HTR-8/SVneo (cell line): ENCODE measurements around the gene C16orf87.
A peak's percentile ranks its signal among the peaks of the same experiment; 100 is the strongest.
"Not testable (repeated sequence)": the region's sequence is repeated elsewhere in the genome, so short reads cannot be mapped to it uniquely, and the experiment has no call there.

ENCODE experiments used
- DNase-seq: peaks from one replicate; pipeline ENCODE4 v3.0.0; 2011; ENCODE audit warnings: low spot score, mixed read lengths; ENCODE audit not compliant: insufficient read length
- FAIRE-seq: peaks from 2 replicates; lab custom pipeline; 2011; peaks lifted over from hg19 to GRCh38; lab: Jason Lieb, UNC

C16orf87 gene

DNA sequence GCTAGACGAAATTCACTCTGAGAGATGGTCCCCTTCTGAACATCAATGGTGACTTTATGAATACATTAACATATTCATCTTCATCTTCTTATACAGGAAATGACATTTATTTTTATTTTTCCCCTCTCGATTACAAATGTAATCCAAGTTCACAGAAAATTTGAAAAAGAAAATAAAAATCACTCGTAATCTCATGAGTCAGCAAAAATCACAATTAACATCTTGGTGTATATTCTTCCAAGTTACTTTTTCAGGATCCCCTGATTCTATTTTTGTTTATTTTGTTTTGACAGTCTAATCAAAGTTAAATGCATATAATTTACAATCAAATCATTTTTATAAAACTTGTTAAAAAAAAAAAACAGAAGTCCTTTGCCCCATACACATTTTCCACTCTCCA lies 27.6 kb downstream of the C16orf87 start:
- FAIRE-seq, result no peak

DNA sequence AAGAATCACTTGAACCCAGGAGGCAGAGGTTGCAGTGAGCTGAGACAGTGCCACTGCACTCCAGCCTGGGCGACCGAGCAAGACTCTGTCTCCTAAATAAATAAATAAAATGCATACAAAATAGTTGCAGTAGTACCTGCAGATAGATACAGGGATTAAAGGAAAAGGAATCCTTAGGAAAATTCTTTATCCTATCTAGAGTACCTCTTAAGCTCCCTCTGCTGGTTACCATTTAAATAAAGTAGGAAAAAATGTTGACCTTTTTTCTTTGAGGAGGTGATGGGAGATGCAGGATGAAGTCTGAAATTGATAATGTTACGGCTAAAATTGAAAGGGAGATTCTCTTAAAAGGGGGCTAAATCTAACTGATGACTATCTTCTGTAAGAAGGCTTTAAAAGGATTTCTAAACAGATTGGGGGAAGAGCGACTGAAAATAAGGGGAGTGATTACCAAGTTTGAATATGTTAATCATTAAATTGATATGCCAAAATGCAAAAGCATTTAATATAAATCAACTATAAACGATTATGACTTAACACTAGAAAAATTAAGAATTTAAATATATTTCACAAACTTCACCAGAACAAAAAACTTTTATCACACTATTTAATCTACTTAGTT lies 29.4 kb downstream of the C16orf87 start:
- no peak for FAIRE-seq
- peak; percentile 27 for DNase-seq

More for the DNA sequence above, 27.6 kb downstream of the C16orf87 start:
- DNase-seq, result no peak

DNA sequence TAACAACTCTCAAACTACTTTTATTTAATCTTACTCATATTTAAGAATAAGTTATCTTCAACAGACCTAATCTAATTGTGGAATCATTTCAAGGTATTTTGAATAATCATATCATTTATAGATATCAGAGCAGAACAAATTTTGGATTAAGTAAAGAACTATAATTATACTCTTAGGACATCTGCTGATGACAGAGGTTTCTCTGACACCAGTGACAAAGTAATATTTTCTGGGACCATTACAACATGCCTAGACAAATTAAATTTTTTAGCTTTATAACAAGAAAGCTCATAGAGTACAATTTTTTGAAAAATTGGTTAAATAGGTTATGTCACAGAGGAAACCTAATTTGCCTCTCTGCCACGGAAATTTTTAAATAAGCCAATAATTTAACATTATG lies 30.5 kb downstream of the C16orf87 start:
- no peak for FAIRE-seq
- DNase-seq, result no peak

DNA sequence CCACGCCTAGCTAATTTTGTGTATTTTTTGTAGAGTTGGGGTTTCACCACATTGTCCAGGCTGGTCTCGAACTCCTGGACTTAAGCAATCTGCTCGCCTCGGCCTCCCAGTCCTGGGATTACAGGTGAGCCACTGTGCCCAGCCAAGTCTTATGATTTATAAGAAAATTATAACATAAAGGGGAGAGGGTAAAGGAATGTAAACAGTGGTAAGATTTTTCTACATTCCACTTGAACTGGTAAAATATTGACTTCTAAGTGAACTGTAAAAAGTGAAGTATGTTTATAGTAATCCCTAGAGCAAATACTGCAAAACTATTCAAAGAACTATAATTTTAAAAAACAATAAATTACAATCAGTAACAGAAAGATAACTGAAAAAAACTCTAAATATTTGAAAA lies 33.5 kb downstream of the C16orf87 start:
- FAIRE-seq, result no peak

DNA sequence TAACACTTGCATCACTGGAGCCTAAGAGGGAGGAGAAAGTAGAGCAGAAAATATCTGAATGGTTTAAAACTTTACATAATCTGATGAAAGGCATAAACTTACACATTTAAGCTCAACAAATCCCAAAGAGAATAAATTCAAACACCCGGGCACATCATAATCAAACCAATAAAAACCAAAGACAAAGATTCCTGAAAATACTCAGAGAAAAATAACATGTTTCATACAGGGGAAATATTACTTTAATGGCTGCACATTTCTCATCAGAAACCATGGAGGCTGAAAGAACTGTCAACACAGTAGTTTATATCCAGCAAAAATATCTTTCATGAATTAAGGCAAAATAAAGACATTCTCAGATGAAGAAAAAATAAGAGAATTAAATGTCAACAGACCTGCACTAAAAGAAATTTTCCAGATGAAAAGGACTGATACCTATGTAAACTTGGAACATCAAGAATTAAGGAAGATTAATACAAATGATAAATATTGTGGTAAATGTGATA lies 34.2 kb downstream of the C16orf87 start:
- FAIRE-seq, result no peak
- DNase-seq, result no peak

More for the DNA sequence above, 33.5 kb downstream of the C16orf87 start:
- DNase-seq, result no peak

DNA sequence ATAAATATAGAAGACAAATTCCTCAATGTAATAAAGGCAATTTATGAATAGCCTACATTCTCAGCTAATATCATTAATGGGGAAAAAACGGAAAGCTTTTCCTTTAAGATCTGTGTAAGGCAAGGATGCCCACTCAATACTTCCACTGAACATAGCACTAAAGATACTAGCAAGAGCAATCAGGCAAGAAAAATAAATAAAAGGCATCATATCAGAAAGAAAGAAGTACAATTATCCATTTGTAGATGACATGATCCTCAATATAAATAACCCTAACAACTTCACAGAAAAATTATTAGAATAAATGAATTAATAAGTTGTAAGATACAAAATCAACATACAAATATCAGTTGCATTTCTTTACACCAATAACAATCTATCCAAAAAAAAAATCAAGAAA lies 37.1 kb downstream of the C16orf87 start:
- no peak for FAIRE-seq
- no peak for DNase-seq

DNA sequence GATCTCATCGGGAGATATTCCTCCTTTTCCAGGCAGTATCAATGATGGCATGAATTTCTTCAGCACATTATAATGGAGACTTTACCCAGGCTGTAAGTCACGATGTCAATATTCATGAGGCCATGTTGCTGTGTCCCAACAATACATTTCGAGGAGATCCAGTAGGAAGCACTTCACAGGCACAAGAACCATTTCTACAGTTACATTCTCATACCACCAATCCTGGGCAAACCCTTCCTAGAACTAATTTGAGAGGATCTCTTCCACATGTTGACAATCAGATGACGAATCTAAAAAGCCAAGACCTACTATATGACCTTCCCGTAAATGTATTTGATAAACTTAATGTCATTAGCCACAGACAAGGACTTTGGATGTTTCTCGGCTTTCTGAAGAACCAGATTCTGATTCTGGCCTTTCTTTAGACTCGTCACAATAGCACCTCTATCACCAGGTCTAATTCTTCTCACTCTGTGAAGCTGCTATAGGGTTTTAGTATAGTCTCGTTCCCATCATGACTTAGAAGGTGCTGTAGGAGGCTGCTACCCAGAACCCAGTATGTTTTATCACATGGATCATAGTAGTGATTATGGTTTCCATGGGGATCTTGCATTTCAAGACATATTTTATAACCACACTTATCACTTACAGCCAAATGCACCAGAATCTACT lies 40.2 kb downstream of the C16orf87 start:
- FAIRE-seq (no peak), DNase-seq (no peak)

DNA sequence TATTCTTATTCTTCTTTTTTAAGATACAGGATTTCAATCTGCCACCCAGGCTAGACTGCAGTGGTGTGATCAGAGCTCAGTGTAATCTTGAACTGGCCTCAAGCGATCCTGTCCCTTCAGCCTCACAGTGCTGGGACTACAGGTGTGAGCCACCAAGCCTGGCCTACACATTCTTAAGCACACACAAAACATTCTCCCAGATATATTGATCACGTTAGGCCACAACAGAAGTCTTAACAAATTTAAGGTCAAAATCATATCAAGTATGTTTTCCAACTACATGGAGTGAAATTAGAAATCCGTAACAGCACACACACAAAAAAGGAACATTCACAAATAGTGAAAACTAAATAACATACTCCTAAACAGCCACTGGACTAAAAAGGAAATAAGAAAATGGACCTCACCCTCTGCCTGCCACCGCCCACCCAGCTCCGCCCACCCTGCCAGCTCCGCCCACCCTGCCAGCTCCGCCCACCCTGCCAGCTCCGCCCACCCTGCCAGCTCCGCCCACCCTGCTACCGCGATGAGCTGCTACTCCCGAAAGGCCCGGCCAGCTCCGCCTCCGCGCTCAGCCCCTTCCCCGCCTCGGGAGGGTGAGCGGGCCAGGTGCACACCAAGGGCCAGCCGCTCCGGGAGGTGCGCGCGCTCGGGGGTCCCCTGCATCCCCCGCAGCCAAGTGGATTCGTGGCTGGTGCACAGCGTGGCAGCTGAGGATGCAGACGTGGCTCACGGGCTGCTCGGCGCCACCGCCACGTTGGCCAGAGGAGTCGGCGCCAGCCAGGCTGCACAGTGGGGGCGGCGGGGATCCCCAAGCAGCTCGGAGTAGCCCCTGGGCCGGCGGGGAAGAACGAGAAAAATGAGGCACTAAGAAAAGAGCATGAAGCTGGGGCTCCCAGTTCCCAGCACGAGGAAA lies 41.2 kb downstream of the C16orf87 start:
- FAIRE-seq, result no peak
- peak; percentile 9 for DNase-seq

DNA sequence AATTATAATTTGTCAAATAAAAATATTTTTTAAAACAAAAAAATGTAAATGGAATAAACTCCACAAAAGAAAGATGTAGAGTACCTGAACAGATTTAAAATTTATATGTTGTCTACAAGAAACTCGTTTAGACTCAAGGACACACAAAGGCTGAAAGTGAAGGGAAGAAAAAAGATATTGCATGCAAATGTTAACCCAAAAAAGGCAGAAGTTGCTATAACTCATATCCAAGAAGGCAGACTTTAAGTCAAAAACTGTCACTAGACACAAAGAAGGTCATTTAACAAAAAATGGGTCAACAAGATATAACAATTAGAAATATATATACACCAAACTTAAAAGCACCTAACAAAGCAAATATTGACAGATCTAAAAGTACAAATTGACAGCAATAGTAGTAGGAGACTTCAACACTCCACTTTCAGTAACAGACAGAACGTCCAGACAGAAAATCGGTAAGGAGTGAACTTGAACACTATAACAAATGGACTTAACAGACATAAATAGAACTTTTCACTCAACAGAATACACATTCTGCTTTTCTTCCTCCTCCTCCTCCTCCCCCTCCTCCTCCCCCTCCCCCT lies 42.0 kb downstream of the C16orf87 start:
- no peak for FAIRE-seq
- DNase-seq, result no peak

DNA sequence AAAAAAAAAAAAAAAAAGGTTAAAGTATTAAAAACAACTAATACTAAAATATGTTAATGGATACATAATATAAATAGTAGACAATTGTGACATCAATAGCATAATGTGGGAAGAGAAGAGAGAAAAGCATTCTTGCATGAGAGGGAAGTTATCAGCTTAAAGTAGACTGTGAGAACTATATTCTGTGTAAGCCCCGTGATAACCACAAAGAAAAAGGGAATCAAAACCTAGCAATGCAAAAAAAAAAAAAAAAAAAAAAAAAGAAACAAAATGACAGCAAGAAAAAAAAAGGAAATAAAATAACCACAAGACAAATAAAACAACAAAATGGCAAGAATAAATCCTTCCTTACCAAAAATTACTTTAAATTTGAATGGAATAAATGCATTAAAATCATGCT lies 43.1 kb downstream of the C16orf87 start:
- no peak for FAIRE-seq

DNA sequence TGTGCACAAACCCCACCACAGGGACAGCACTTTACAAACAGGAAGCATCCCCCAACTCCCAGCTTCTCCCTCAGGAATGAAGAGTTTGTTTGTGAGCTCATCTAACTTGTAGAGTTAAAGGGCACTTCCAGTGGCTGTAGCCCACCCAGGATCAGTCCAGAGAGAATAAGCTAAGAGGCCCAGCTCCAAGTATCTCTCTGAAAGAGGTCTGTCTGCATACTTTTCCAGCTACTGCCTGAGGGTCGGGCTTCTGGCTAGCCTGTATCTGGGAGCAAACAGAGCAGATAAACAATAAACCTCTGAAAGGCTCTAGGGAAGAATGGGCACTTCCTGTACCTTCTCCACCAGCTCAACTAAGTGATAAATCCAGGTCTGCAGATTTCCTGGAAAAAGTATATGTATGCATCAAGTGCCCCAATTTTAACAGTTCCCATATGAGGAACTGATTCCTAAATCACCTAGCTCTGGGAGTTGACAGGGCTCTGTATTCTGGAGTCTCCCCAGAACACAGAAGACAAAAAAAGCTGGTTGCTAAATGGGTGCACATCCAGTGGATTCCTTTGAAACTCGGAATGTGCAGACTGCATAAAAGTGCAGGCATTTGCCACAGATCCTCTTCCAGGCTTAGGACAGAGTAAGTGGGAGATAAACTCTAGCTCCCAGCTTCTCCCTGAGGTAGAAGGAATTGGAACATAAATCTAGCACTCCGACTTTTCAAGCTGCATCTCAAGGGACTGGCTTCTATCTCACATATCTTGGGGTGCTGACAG lies 45.7 kb downstream of the C16orf87 start:
- FAIRE-seq (no peak), DNase-seq (no peak)

More for the DNA sequence above, 43.1 kb downstream of the C16orf87 start:
- no peak for DNase-seq

DNA sequence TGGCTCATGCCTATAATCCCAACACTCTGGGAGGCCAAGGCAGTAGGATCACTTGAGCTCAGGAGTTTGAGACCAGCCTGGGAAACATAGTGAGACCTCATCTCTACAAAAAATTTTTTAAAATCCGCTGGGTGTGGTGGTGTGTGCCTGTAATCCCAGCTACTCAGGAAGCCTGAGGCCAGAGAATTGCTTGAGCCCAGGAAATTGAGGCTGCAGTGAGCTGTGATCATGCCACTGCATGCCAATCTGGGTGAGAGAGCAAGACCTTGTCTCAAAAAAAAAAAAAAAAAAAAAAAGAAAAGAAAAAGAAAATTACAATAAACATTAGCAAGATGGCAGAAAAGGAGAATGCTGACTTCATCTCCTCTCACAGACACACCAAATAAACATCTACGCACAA lies 46.4 kb downstream of the C16orf87 start:
- DNase-seq, FAIRE-seq: not testable (repeated sequence)

DNA sequence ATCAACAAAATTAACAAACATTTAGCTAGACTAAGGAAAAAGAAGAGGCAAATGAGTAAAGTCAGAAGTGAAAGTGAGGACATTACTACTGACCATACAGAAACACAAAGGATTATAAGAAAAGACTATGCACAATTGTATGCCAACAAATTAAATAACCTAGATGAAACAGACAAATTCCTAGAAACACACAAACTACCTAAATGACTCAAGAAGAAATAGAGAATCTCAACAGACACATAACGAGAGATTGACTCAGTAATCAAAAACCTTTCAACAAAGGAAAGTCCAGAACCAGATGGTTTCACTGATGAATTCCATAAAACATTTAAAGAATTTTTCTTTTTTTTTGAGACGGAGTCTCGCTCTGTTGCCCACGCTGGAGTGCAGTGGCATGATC lies 47.2 kb downstream of the C16orf87 start:
- no peak for DNase-seq
- FAIRE-seq, result no peak

DNA sequence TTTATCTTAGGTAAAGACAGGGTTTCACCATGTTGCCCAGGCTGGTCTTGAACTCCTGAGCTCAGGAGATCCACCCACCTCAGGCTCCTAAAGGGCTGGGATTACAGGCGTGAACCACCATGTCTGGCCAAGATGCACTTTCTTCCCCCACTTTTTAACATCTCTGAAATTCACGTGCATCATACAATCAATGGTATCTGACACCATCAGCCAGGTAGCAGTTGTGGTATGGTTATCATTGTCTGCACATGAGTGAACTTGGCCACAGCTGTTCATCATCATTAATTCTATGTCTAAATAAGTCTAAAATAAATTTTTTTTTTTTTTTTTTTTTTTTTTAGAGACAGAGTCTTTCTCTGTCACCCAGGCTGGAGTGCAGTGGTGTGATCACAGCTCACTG lies 48.7 kb downstream of the C16orf87 start:
- DNase-seq (no peak), FAIRE-seq (no peak)

DNA sequence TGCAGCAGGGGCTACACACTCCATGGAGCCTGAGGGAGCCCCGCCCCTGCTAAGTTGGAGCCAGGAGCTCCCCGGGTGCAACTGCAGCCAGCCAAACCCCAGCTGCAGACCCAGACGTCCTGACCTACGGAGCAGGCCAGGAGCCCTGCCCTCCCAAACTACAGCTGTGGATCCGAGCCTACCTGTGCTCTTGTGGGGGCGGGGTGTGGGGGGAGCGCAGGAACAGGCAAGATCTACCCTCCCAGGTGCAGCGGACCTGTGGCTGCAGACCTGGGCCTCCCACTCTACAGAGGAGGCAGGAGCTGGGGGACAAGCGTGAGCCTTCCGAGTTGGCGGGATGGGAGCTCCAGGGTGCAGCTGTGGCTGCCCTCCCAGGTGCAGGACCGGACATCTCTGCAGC lies 53.2 kb downstream of the C16orf87 start:
- DNase-seq (no peak), FAIRE-seq (no peak)

DNA sequence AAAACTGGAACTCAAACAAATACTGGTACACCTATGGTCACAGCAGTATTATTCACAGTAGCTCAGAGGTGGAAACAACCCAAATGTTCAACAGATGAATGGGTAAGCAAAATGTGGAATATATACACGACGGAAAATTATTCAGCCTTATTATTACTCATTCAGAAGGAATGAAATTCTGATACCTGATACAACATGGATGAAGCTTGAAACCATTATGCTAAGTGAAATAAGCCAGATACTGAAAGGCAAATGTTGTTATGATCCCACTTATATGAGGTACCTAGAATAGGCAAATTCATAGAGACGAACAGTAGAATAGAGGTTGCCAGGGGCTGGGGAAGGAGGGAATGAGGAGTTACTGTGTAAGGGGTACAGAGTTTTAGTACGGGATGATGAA lies 55.8 kb downstream of the C16orf87 start:
- no peak for DNase-seq
- FAIRE-seq, result no peak

DNA sequence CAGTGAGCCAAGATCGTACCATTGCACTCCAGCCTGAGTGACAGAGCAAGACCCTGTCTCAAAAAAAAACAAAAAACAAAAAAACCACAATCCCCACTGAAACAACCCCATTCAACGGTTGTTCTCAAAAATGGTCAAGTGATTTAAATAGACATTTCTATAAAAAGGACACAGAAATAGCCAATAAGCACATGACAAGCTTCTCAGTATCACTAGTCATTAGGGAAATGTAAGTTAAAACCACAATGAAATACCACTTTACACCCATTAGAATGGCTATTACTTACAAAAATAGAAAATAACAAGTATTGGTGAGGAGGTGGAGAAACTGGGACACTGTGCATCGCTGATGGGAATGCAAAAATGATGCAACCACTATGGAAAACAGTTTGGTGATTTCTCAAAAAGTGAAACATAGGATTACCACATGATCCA lies 56.2 kb downstream of the C16orf87 start:
- DNase-seq (no peak), FAIRE-seq (no peak)

DNA sequence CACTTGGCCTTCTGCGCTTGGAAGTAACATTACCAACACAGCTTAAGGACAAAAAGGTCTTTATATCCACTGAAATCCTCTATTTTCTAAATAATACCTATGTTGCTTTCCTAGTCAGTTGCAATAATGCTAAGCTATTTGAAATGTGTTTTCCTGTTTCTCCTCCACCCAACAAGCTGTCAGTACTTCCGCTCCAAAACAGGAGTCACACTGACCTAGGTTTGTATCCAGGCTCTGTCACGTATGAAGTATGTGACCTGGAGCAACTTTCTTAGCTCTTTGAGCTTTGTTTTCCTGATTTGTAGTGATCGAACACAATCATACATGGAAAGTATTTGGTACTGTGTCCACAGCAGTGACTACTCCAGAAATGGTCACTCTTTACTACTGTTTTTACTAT lies 58.5 kb downstream of the C16orf87 start:
- DNase-seq (no peak), FAIRE-seq (no peak)

DNA sequence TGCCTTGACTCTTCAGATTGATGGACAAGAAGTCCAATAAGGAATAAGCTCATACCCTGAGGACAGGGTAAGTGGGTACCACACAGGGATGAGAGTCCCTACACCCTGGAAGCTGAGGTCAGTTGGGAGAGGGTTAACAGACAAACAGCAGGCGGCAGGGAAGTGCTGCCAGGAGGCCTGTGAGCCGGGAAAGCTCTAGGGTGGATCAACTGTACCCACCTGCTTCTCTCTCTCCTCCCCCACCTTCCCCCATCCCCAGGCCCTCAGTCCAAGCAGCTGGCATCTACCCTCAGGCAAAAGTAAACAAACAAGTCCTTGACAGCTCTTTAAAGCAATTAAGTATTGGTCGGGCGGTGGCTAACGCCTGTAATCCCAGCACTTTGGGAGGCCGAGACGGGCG lies 62.2 kb downstream of the C16orf87 start:
- FAIRE-seq (no peak), DNase-seq (no peak)

DNA sequence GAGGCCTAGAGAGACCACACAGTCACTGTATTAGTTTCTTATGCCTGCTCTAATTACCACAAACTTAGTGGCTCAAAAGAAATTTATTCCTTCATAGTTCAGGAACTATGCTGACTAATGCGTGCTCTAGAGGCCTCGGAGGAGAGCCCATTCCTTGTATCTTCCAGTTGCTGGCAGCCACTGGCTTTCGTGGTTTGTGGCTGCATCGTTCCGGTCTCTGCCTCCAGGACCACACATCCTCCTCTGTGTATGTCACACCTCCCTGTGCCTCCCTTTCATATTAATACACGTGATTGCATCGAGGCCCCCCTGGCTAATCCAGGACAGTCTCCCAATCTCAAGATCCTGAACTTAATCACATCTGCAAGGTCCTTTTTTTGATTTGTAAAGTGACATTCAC lies 65.9 kb downstream of the C16orf87 start:
- DNase-seq (no peak), FAIRE-seq (no peak)
